Mononuclear cell (primary cell): Measurements from ENCODE around the gene CMIP. TPM values are rescaled to one million over a fixed set of nuclear protein-coding genes. Genes with fewer than 3 reads are reported as not detected.
"Not testable (repeated sequence)": the region's sequence is repeated elsewhere in the genome, so short reads cannot be mapped to it uniquely, and the experiment has no call there.

Experiments used
- H3K27me3 ChIP-seq: 2 replicates; pipeline ENCODE4 v1.6.0; 2011; ENCODE audit warnings: low read length, control low read depth; ENCODE audit not compliant: insufficient read depth
- H3K4me1 ChIP-seq: 2 replicates; pipeline ENCODE4 v1.5.1; 2011; ENCODE audit warnings: mild to moderate bottlenecking, low read length, control low read depth; ENCODE audit not compliant: insufficient read depth
- H3K4me3 ChIP-seq: 2 replicates; pipeline ENCODE4 v1.5.1; 2011; ENCODE audit warnings: mild to moderate bottlenecking, low read length, moderate library complexity
- H3K9me3 ChIP-seq: 2 replicates; pipeline ENCODE4 v1.5.1; 2011; ENCODE audit warnings: low read depth, mild to moderate bottlenecking, control low read depth, low read length
- total RNA-seq: library from RNA; depleted of rRNA; stranded (reverse); fragments of >200 nt; gene quantifications from one replicate; pipeline ENCODE4 v1.2.3, GENCODE V29; 2012

CMIP gene
- total RNA-seq, 1 donor: 29.6 TPM

DNA sequence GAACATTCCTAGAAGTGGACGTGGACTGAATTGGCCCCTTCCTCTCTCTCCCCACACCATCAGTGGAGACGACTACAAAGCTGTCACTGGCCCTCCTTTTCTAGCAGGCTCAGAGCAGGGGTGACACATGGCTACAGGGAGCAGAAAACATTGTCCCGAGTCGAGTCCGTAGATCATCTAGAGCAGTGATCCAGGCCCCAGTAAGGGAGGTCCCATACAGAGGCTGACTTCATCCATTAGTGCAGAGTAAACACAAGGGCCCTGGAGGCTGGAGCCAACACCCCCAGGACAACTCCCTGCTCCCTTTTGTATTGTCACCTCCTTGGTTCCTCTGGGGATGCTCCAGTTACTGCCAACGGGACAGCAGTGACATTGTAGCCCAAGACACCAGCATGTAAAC lies 130.7 kb downstream of the CMIP start:
- Histone ChIP-seq H3K4me1 (no peaks in the 10 kb centered on the region), H3K9me3 (no peaks in the 10 kb centered on the region), H3K27me3 (no peaks in the 10 kb centered on the region), H3K4me3 (no peak overlapping the region)

DNA sequence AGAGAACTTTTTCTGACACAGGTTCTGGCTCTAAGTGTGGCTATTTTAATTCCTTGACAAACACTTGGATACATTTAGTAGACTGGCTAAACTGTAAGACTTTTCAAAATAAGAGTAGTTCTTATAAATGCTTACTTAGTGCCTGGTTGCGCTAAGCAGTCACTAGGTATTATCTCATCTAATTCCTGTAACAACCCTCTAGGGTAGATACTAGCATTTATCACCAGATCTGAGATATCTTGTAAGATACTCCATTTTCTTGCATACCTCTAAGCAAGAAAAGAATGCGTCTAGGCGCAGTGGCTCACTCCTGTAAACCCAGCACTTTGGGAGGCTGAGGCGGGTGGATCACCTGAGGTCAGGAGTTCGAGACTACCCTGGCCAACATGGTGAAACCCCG lies 131.2 kb downstream of the CMIP start:
- H3K27me3 ChIP-seq: no peaks in the 10 kb centered on the region
- H3K9me3 ChIP-seq: no peaks in the 10 kb centered on the region
- no peaks in the 10 kb centered on the region for H3K4me1 ChIP-seq
- no peak overlapping the region for H3K4me3 ChIP-seq

DNA sequence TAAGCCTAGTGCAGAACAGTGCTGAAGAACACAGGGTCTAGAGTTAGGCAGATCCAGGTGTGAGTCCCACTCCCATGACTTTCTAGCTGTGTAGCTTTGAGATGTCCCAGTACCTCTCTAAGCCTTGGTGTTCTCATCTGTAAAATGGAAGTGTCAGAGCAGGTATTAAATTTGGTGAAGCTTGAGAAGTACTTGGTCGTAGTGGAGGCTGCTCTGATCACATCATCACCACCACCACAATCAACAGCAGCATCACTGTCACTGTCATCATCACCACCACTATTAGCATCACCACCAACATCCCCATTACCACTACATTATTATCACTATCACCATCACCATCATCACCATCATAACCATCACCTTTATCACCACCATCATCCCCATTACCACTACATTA lies 132.1 kb downstream of the CMIP start:
- no peak overlapping the region for H3K4me3 ChIP-seq
- no peaks in the 10 kb centered on the region for H3K9me3 ChIP-seq
- no peaks in the 10 kb centered on the region for H3K27me3 ChIP-seq
- no peaks in the 10 kb centered on the region for H3K4me1 ChIP-seq

DNA sequence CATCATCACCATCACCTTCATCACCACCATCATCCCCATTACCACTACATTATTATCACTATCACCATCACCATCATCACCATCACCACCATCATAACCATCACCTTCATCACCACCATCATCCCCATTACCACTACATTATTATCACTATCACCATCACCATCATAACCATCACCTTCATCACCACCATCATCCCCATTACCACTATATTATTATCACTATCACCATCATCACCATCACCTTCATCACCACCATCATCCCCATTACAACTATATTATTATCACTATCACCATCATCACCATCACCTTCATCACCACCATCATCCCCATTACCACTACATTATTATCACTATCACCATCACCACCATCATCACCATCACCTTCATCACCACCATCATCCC lies 132.7 kb downstream of the CMIP start:
- not testable (repeated sequence) for H3K4me3 ChIP-seq, H3K27me3 ChIP-seq, H3K4me1 ChIP-seq, H3K9me3 ChIP-seq

DNA sequence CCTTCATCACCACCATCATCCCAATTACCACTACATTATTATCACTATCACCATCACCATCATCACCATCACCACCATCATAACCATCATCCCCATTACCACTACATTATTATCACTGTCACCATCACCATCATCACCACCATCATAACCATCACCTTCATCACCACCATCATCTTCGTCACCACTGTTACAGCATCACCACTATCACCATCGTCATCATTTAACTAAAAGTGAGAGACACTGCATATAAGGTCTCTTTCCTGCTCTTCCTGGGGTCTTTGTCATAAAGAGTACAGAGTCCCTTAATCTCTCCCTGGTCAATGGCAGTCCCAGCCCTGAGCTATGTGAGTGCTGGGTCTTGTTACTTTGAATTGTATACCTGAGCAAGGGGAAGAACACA lies 133.5 kb downstream of the CMIP start:
- H3K4me3 ChIP-seq: no peak overlapping the region
- no peaks in the 10 kb centered on the region for H3K27me3 ChIP-seq
- H3K9me3 ChIP-seq: no peaks in the 10 kb centered on the region
- H3K4me1 ChIP-seq: no peaks in the 10 kb centered on the region

DNA sequence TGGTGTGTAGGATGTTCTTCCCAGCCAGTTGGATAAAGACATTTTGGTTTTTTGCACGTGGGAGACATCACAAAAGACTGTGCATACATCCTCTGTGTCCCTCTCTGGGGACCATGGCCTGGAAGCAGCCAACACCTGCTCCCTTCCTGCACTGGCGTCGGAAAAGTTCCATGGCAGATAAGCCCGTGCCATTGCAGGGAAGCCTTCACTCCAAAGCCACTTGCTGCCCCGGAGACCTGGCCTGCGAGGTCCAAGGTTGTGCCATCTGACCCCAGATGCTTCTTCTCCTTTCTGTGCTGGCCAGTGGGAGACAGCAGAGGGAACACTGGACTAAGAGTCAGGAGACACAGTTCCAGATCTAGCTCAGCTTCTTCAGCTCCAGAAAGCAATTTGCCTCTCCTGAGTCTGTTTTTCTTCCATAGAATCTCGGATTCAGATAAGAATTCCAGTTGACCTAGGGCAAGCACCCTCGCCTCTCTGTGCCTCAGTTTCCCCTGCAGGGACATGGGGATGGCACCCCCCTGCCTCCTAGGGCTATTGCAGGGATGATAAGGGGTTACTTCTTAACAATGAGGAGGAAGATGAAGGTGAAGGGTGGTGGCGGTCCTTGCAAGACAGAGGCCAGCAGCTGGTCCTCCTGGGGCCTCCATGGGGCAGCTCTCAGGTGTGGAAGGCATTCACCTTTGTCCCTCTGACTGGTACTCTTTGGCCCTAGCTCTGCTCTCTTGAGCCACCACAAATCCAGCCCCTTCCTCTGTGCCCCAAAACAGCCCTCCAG lies 134.2 kb downstream of the CMIP start:
- Histone ChIP-seq H3K9me3 (no peaks in the 10 kb centered on the region), H3K4me1 (no peaks in the 10 kb centered on the region), H3K4me3 (no peak overlapping the region), H3K27me3 (no peaks in the 10 kb centered on the region)

DNA sequence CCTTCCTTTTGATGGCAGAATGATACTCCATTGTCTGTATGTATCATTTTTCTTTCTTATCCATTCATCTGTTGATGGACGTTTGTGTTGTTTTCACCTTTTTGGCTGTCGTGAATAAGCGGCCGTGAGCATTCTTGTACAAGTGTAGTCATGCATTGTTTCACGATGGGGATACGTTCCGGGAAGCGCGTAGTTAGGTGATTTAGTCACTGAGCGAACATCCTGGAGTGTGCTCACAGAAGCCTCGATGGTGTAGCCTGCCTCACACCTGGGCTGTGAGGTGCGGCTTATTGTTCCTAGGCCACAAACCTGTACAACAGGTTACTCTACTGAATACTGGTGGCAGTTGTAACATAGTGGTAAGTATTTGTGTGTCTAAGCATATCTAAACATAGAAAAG lies 136.5 kb downstream of the CMIP start:
- Histone ChIP-seq H3K4me3 (no peak overlapping the region), H3K27me3 (no peaks in the 10 kb centered on the region)

DNA sequence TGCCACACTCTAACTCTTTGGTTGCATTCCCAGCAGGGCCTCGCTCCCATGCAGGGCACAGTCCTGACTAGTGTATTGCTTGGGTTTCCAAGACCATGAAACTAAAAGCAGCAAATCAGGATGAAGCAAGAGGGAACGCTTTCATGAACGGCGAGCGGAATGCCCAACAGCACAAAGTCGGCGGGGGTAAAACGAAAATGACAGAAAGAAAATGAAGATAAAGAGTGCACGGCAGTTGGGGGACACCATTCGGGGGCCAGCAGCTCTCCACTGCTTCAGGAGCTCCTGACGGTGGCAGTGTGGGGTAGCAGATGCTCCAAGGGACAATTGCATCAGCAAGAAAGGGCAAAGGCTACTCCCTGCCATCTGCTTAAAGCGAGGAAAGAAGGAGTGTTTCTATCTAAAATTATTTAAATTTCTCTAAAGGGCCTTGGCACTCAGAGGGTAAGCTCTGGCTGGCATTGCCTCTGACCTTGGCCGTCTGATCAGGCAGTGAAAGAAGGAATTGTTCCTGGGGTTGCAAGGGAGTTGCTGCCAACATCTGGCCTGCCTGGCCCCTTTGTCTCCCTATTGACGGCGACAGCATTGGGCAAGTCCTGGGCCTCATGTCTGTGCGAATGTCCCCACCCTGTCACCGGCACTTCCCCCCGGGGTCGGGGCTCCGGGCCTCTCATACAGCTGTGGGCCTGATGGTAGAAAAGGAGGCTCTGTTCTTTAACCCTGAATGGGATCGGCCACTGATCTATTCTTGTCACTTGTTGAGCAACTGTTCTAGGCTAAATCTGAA lies 138.2 kb downstream of the CMIP start:
- no peak overlapping the region for H3K4me3 ChIP-seq
- H3K9me3 ChIP-seq: no peaks in the 10 kb centered on the region
- no peaks in the 10 kb centered on the region for H3K27me3 ChIP-seq
- H3K4me1 ChIP-seq: no peaks in the 10 kb centered on the region

More for the DNA sequence above, 136.5 kb downstream of the CMIP start:
- no peaks in the 10 kb centered on the region for H3K4me1 ChIP-seq
- no peaks in the 10 kb centered on the region for H3K9me3 ChIP-seq

DNA sequence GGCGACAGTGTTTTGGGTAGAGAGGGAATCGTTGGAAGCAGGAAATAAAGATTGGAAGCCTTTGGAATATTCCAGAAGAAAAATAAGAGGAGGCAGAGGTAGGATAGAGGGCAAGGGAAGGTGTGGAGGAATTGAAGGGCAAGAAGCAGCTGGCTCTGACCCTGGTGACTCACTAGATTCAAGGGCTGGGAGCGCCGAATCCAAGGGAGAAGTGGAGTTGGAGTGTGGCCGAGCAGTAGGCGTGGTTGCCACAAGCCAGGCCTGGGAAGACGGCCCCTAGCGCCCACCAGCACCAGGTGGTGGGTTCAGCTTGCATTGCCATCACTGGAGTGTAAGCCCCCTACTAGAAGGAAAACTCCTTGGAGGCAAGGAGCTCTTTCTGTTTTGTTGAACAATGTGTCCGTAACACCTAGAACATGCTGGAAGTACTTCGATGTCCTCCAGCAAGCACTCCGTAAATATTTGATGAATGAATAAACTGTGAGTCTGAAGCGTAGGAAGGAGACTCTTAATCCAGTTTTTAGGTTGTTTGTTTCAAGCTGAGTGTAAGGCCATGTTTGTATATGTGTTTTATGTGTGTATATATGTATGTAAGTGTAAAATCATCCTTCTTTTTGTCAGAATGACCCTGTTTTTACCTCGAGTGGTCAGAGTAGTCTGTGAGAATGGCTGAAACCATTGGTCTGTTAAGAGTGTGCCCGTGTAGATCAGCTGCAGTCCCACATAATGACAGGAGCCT lies 139.5 kb downstream of the CMIP start:
- Histone ChIP-seq H3K4me3 (no peak overlapping the region), H3K9me3 (no peaks in the 10 kb centered on the region), H3K27me3 (no peaks in the 10 kb centered on the region), H3K4me1 (no peaks in the 10 kb centered on the region)

DNA sequence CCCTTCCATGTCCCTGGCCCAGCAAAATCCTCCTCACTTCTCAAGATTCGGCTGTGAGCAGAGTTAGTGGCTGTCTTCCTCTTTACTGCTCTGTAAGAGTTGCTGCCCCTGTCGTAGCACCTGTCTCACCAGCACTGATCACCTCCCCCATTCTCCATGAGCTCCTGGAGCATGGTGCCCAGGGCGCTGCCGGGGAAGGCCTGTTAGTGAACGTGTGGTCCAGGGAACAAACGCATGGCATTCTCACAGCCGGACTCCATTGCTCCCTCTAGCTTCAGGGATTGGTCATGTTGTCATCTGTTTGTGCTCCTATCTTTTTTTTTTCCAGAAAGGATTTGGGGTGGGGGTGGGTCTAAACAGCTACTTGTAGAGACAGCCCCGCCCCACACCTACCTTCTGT lies 141.2 kb downstream of the CMIP start:
- H3K9me3 ChIP-seq: no peaks in the 10 kb centered on the region
- no peaks in the 10 kb centered on the region for H3K27me3 ChIP-seq
- no peak overlapping the region for H3K4me3 ChIP-seq
- H3K4me1 ChIP-seq: no peaks in the 10 kb centered on the region

DNA sequence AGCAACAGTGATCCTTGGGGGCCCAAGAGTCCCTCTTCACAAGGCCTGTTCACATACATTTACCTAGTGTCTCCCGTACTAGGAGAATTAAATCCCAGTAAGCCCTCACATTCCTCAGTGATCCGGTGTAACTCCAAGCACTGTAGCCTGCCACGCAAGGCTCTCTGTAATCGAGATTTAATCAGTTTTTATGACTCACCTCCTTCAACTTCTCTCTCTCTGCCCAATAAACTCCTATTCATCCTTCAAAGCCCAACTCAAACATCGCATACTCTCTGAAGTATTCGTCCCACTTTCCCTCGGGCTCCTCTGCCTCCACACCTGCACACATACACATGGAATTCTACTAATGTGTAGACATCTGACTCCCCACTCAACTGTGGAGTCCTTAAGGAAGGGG lies 141.8 kb downstream of the CMIP start:
- H3K9me3 ChIP-seq: no peaks in the 10 kb centered on the region
- H3K27me3 ChIP-seq: no peaks in the 10 kb centered on the region
- no peaks in the 10 kb centered on the region for H3K4me1 ChIP-seq
- H3K4me3 ChIP-seq: no peak overlapping the region

DNA sequence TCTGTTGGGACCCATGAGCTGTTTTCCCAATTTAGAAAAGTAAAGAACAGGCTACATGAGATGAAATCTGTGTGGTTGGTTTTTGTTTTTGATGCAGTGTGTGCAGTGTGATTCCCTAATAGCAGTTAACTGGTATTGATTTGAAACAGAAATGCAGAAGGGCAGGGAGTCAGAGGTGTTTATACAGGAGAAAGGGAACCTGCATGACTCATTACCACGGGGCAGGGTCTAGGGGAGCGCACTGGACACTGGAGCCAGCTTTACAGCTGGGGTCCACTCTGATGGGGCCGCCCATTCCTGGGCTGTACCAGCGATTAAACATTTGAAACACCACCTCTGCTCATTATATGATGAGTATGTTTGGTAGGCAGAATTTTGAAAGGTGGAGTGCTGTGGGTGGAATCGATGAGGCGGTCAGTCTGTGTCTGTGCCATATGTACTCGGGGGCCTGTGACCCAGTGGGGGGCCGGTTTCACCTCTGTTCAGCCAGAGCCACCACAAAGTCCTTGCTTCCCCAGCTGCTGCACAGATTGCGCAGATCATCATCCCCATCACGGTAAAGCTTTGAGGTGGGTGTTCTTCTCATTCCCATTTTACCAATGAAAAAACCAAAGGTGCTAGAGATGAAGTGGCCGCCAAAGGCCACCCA lies 142.5 kb downstream of the CMIP start:
- Histone ChIP-seq H3K9me3 (no peaks in the 10 kb centered on the region), H3K27me3 (no peaks in the 10 kb centered on the region), H3K4me1 (no peaks in the 10 kb centered on the region), H3K4me3 (no peak overlapping the region)

DNA sequence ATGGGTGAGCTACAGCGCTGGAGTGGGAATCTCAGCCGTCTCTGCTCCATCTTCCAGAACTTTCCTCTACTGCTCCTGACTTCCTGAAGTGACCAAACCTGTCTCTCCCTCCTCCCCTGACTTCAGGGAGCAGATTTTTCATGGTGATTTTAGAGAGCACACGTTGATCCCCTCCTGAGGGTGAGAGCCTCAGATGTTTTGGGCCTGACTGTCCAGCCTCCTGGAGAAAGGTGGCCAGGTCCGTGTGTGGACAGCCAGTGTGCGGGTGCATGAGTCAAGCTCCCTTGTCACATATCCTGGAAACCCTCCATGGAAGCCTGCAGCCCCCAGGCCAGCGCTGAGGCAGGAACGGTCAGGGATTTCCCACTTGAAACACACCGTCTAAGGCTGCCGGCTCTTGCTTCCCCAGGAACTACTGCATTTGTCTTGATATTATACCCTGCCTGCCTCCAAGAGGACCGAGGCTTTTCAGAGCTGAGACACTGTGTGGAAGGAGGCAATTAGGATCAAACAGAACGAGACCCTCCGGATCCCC lies 143.1 kb downstream of the CMIP start:
- Histone ChIP-seq H3K4me3 (no peak overlapping the region), H3K27me3 (no peaks in the 10 kb centered on the region), H3K4me1 (no peaks in the 10 kb centered on the region), H3K9me3 (no peaks in the 10 kb centered on the region)

DNA sequence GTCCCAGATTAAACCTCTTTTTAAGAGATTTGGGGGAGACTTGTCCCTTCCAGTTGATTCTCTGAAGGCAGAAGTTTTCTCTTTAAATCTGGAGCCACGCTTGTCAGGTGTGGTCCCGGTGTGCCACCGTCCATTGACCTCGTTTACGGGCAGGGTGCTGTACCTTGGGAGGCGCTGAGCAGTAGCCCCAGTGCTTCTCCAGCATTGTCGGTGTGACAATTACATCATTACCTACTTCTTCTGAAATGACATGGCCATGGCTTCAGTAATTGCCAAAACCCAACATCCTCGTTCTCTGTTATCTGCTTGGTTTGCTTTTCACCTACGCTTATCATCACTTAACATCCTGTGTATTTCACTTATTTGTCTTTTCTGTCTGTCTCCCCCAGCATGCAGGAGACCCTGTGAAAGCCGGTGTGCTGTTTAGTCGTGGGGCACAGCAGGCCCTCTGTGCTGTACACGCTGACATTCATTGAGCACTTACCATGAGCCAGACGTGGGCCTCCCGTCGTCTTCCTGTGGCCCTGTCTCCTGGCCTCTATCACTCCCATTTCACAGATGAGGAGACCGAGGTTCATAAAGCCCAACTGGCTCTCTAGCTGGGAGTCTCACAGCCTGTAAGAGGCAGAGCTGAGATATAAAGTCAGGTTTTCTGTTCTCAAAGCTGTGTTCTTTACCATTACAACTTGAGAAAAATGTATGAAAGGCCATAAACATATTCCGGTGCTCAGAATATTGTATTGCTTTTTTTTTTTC lies 143.9 kb downstream of the CMIP start:
- Histone ChIP-seq H3K4me1 (no peaks in the 10 kb centered on the region), H3K9me3 (no peaks in the 10 kb centered on the region), H3K27me3 (no peaks in the 10 kb centered on the region), H3K4me3 (no peak overlapping the region)
